ENCODE data around the gene OR4K14.

- TF ChIP-seq, protein P1, sequence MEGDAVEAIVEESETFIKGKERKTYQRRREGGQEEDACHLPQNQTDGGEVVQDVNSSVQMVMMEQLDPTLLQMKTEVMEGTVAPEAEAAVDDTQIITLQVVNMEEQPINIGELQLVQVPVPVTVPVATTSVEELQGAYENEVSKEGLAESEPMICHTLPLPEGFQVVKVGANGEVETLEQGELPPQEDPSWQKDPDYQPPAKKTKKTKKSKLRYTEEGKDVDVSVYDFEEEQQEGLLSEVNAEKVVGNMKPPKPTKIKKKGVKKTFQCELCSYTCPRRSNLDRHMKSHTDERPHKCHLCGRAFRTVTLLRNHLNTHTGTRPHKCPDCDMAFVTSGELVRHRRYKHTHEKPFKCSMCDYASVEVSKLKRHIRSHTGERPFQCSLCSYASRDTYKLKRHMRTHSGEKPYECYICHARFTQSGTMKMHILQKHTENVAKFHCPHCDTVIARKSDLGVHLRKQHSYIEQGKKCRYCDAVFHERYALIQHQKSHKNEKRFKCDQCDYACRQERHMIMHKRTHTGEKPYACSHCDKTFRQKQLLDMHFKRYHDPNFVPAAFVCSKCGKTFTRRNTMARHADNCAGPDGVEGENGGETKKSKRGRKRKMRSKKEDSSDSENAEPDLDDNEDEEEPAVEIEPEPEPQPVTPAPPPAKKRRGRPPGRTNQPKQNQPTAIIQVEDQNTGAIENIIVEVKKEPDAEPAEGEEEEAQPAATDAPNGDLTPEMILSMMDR (conservative IDR thresholded peaks at IDR 0.05 in 1 of 2, IDR thresholded peaks at IDR 0.05 in 1 of 2; ENCODE audit: low read depth in 1 of 2, low read length in 2 of 2), result no peak
- TF ChIP-seq EZH2 (IDR thresholded peaks at IDR 0.05; ENCODE audit: low read length, missing control alignments), result no peak
Measured at GRCh38 chr14:20048202-20048601, 29.1 kb upstream of the OR4K14 start.
